ENCODE data around the gene CCR5. TPM values are rescaled to one million over a fixed set of nuclear protein-coding genes. Genes with fewer than 3 reads are reported as not detected.

The CCR5 gene
- total RNA-seq, 2 experiments from 2014 or later: 21.6 to 25.2 TPM

GRCh38 chr3:46361408-46362283, 9.1 kb upstream of the CCR5 start:
- Mint-ChIP-seq H3K27me3 (peaks cover 44% of the 10 kb centered on the region), H3K4me3 (no peak overlapping the region), H3K9me3 (peaks cover 4% of the 10 kb centered on the region), H3K4me1 (peaks cover 43% of the 10 kb centered on the region), H3K36me3 (ENCODE audit: low read depth) (peaks cover 23% of the 10 kb centered on the region), H3K27ac (no peak overlapping the region)
- DNase-seq: no peak
- POLR2A ChIA-PET: no interaction called here
- CTCF ChIA-PET: interaction anchor here (0.8 to 1.2 kb wide), 2 partner anchors 85 kb away, joined by 3 to 4 read pairs; no protein-coding TSS in a partner anchor

GRCh38 chr3:46365041-46365440, 5.7 kb upstream of the CCR5 start:
- Mint-ChIP-seq H3K4me1 (peaks cover 49% of the 10 kb centered on the region), H3K4me3 (no peak overlapping the region), H3K9me3 (peaks cover 4% of the 10 kb centered on the region), H3K27me3 (peaks cover 32% of the 10 kb centered on the region), H3K27ac (no peak overlapping the region), H3K36me3 (ENCODE audit: low read depth) (peaks cover 6% of the 10 kb centered on the region)
- ChIA-PET CTCF (interaction anchor here (1.0 to 3.2 kb wide), 3 partner anchors 14 to 166 kb away, joined by 3 to 8 read pairs (median 4); no protein-coding TSS in a partner anchor), POLR2A (no interaction called here)
- no peak for DNase-seq

DNA sequence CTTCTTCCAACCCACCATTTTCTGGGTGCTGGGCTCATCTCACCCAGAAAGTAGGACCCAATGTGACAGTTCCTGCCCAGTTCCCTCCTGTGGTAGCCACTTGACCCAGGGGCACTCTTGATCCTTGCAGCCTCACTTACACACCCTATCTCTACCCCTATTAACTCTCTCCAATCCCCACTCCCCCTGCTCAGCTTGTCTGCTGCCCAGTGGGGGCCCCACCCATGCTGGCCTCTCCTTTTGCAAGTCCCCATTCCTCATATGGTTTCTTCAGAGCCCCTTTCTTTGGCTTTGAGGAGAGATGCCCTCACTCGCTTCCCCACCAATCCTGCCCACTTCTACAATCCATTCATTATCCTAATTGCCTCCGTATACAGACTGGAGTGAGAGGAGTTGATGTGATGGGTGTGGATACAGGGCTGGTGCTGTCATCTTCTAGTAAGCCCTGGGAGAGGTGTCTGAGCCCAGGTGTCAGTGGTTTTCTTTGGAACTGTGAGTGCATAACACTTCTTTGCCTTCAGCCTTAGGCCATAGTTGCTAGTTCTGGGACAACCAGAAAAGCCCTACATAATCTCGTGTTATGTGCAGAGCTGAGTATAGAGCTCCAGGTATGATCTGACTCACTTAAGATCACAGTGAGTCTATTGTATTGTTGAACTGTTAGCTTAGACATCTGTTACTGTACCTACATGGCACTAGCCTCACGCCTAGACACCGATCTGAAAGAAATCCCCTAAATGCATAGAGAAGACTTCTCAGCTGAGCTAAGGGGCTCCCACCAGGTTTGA, 4.8 kb upstream of the CCR5 start:
- H3K27me3 Mint-ChIP-seq: peaks cover 31% of the 10 kb centered on the region
- H3K4me3 Mint-ChIP-seq: no peak overlapping the region
- no peak overlapping the region for H3K27ac Mint-ChIP-seq
- peaks cover 4% of the 10 kb centered on the region for H3K9me3 Mint-ChIP-seq
- CTCF ChIA-PET: interaction anchor here (1.1 to 3.2 kb wide), 2 partner anchors 15 to 59 kb away, joined by 3 to 8 read pairs; no protein-coding TSS in a partner anchor
- DNase-seq: no peak
- POLR2A ChIA-PET: no interaction called here
- H3K36me3 Mint-ChIP-seq (ENCODE audit: low read depth): peaks cover 4% of the 10 kb centered on the region
- peaks cover 50% of the 10 kb centered on the region for H3K4me1 Mint-ChIP-seq

GRCh38 chr3:46367811-46368210, 2.9 kb upstream of the CCR5 start:
- peaks cover 32% of the 10 kb centered on the region for H3K27me3 Mint-ChIP-seq
- no peak for DNase-seq
- H3K4me1 Mint-ChIP-seq: peaks cover 53% of the 10 kb centered on the region
- ChIA-PET POLR2A (no interaction called here), CTCF (interaction anchor here (0.7 to 6.1 kb wide), 22 partner anchors 8 to 373 kb away, joined by 3 to 42 read pairs (median 8); partner anchors contain the start of genes CCR1, CCR2 and FYCO1)
- no peak overlapping the region for H3K4me3 Mint-ChIP-seq
- peaks cover 6% of the 10 kb centered on the region for H3K36me3 Mint-ChIP-seq (ENCODE audit: low read depth)
- H3K9me3 Mint-ChIP-seq: peaks cover 4% of the 10 kb centered on the region
- no peak overlapping the region for H3K27ac Mint-ChIP-seq

DNA sequence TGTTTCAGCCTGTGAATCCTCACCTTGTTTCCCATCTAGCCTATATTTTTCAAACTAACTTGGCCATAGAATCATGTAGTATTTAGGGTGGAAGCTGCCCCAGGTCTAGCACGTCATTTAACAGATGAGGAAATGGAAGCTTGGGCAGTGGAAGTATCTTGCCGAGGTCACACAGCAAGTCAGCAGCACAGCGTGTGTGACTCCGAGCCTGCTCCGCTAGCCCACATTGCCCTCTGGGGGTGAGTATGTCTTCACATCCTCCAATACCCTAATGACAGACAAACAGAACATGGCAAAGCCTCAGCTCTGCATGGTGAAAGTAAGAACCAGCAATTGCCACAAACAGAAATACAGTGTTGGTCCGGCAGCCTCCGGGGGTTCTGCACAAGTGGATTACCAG, 2.2 kb upstream of the CCR5 start:
- H3K27ac Mint-ChIP-seq: peak overlapping the region; percentile 41
- ChIA-PET POLR2A (no interaction called here), CTCF (interaction anchor here (0.7 to 6.1 kb wide), 34 partner anchors 9 to 1330 kb away, joined by 3 to 42 read pairs (median 5); partner anchors contain the start of genes CCR1, CCR2 and FYCO1)
- H3K4me3 Mint-ChIP-seq: no peak overlapping the region
- peaks cover 54% of the 10 kb centered on the region for H3K4me1 Mint-ChIP-seq
- H3K27me3 Mint-ChIP-seq: peaks cover 37% of the 10 kb centered on the region
- peaks cover 7% of the 10 kb centered on the region for H3K36me3 Mint-ChIP-seq (ENCODE audit: low read depth)
- peaks cover 4% of the 10 kb centered on the region for H3K9me3 Mint-ChIP-seq
- peak; percentile 55 for DNase-seq

- Mint-ChIP-seq H3K27me3 (peaks cover 34% of the 10 kb centered on the region), H3K36me3 (ENCODE audit: low read depth) (peaks cover 8% of the 10 kb centered on the region), H3K9me3 (peaks cover 4% of the 10 kb centered on the region), H3K4me1 (peaks cover 54% of the 10 kb centered on the region), H3K4me3 (no peak overlapping the region), H3K27ac (peak overlapping the region; percentile 81)
- ChIA-PET POLR2A (interaction anchor here (1.8 kb wide), 1 partner anchor 69 kb away, joined by 7 read pairs; no protein-coding TSS in a partner anchor), CTCF (interaction anchor here (0.6 to 6.1 kb wide), 41 partner anchors 9 to 1331 kb away, joined by 3 to 42 read pairs (median 4); partner anchors contain the start of genes CCR1, CCR2, CCR3 and FYCO1)
- DNase-seq: no peak
Observed at GRCh38 chr3:46369151-46369550, 1.6 kb upstream of the CCR5 start.

DNA sequence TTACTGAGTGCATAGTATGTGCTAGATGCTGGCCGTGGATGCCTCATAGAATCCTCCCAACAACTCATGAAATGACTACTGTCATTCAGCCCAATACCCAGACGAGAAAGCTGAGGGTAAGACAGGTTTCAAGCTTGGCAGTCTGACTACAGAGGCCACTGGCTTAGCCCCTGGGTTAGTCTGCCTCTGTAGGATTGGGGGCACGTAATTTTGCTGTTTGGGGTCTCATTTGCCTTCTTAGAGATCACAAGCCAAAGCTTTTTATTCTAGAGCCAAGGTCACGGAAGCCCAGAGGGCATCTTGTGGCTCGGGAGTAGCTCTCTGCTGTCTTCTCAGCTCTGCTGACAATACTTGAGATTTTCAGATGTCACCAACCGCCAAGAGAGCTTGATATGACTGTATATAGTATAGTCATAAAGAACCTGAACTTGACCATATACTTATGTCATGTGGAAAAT, 1.0 kb upstream of the CCR5 start:
- H3K9me3 Mint-ChIP-seq: peaks cover 4% of the 10 kb centered on the region
- CTCF ChIA-PET: interaction anchor here (0.5 to 6.1 kb wide), 40 partner anchors 9 to 1331 kb away, joined by 3 to 42 read pairs (median 4); partner anchors contain the start of genes CCR1, CCR2, CCR3 and FYCO1
- peak; percentile 33 for DNase-seq
- H3K27me3 Mint-ChIP-seq: peaks cover 34% of the 10 kb centered on the region
- peaks cover 11% of the 10 kb centered on the region for H3K36me3 Mint-ChIP-seq (ENCODE audit: low read depth)
- peak overlapping the region; percentile 81 for H3K27ac Mint-ChIP-seq
- POLR2A ChIA-PET: interaction anchor here (0.6 to 1.8 kb wide), 3 partner anchors 70 to 272 kb away, joined by 3 to 7 read pairs (median 3); no protein-coding TSS in a partner anchor
- peak overlapping the region; percentile 42 for H3K4me3 Mint-ChIP-seq
- peaks cover 59% of the 10 kb centered on the region for H3K4me1 Mint-ChIP-seq

- H3K4me3 Mint-ChIP-seq: peak overlapping the region; percentile 65
- H3K27ac Mint-ChIP-seq: peak overlapping the region; percentile 81
- ChIA-PET CTCF (interaction anchor here (0.7 to 6.1 kb wide), 23 partner anchors 11 to 433 kb away, joined by 3 to 42 read pairs (median 4); partner anchors contain the start of gene CCR1), POLR2A (no interaction called here)
- H3K36me3 Mint-ChIP-seq (ENCODE audit: low read depth): peaks cover 10% of the 10 kb centered on the region
- no peak for DNase-seq
- peaks cover 72% of the 10 kb centered on the region for H3K4me1 Mint-ChIP-seq
- H3K9me3 Mint-ChIP-seq: no peaks in the 10 kb centered on the region
- peaks cover 28% of the 10 kb centered on the region for H3K27me3 Mint-ChIP-seq
Observed at GRCh38 chr3:46371519-46372340, 984 bp downstream of the CCR5 start.

DNA sequence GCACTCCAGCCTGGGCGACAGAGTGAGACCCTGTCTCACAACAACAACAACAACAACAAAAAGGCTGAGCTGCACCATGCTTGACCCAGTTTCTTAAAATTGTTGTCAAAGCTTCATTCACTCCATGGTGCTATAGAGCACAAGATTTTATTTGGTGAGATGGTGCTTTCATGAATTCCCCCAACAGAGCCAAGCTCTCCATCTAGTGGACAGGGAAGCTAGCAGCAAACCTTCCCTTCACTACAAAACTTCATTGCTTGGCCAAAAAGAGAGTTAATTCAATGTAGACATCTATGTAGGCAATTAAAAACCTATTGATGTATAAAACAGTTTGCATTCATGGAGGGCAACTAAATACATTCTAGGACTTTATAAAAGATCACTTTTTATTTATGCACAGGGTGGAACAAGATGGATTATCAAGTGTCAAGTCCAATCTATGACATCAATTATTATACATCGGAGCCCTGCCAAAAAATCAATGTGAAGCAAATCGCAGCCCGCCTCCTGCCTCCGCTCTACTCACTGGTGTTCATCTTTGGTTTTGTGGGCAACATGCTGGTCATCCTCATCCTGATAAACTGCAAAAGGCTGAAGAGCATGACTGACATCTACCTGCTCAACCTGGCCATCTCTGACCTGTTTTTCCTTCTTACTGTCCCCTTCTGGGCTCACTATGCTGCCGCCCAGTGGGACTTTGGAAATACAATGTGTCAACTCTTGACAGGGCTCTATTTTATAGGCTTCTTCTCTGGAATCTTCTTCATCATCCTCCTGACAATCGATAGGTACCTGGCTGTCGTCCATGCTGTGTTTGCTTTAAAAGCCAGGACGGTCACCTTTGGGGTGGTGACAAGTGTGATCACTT, 2.0 kb downstream of the CCR5 start:
- peak; percentile 60 for DNase-seq
- Mint-ChIP-seq H3K4me1 (peaks cover 74% of the 10 kb centered on the region), H3K36me3 (ENCODE audit: low read depth) (peaks cover 7% of the 10 kb centered on the region), H3K4me3 (peak overlapping the region; percentile 65), H3K27me3 (peaks cover 32% of the 10 kb centered on the region), H3K27ac (peak overlapping the region; percentile 77), H3K9me3 (no peaks in the 10 kb centered on the region)
- POLR2A ChIA-PET: no interaction called here
- CTCF ChIA-PET: interaction anchor here (0.6 to 6.1 kb wide), 20 partner anchors 10 to 434 kb away, joined by 3 to 42 read pairs (median 4); partner anchors contain the start of gene CCR1

GRCh38 chr3:46374755-46375154, 4.0 kb downstream of the CCR5 start:
- Mint-ChIP-seq H3K9me3 (no peaks in the 10 kb centered on the region), H3K4me1 (peaks cover 59% of the 10 kb centered on the region), H3K27me3 (peaks cover 30% of the 10 kb centered on the region), H3K4me3 (no peak overlapping the region), H3K27ac (no peak overlapping the region), H3K36me3 (ENCODE audit: low read depth) (peaks cover 7% of the 10 kb centered on the region)
- ChIA-PET POLR2A (no interaction called here), CTCF (interaction anchor here (0.8 to 1.3 kb wide), 4 partner anchors 9 to 296 kb away, joined by 3 to 4 read pairs (median 4); no protein-coding TSS in a partner anchor)
- no peak for DNase-seq

- peaks cover 30% of the 10 kb centered on the region for H3K27me3 Mint-ChIP-seq
- H3K4me1 Mint-ChIP-seq: peaks cover 57% of the 10 kb centered on the region
- peaks cover 7% of the 10 kb centered on the region for H3K36me3 Mint-ChIP-seq (ENCODE audit: low read depth)
- no peaks in the 10 kb centered on the region for H3K9me3 Mint-ChIP-seq
- POLR2A ChIA-PET: no interaction called here
- H3K4me3 Mint-ChIP-seq: no peak overlapping the region
- H3K27ac Mint-ChIP-seq: no peak overlapping the region
- CTCF ChIA-PET: interaction anchor here (0.9 to 1.3 kb wide), 3 partner anchors 8 to 296 kb away, joined by 4 read pairs; no protein-coding TSS in a partner anchor
- no peak for DNase-seq
Observed at GRCh38 chr3:46375218-46375617, 4.5 kb downstream of the CCR5 start.

All from activated CD4-positive, alpha-beta T cell treated with anti-CD3 and anti-CD28 coated beads, Interleukin-2, amount 10 ng/mL, durations not matched to agents 7 days and 5 days (primary cell).